Ishikawa (cell line): ENCODE data around the gene DIS3L2.

Experiments used
- CEBPB ChIP-seq: IDR thresholded peaks from 2 replicates; pipeline ENCODE4 v1.6.1; 2012
- CREB1 ChIP-seq: IDR thresholded peaks from 2 replicates; pipeline ENCODE4 v1.6.1; 2012; ENCODE audit warnings: low read depth
- EGR1 ChIP-seq: IDR thresholded peaks from 2 replicates; pipeline ENCODE4 v1.6.1; 2012
- EP300 ChIP-seq: IDR thresholded peaks from 2 replicates; pipeline ENCODE4 v1.6.1; 2012; ENCODE audit warnings: borderline replicate concordance
- FOXM1 ChIP-seq: IDR thresholded peaks from 2 replicates; pipeline ENCODE4 v1.6.1; 2012; ENCODE audit warnings: low read depth, borderline replicate concordance
- NFIC ChIP-seq: IDR thresholded peaks from 2 replicates; pipeline ENCODE4 v1.6.1; 2012
- RAD21 ChIP-seq: IDR thresholded peaks from 2 replicates; pipeline ENCODE4 v1.6.1; 2012; ENCODE audit warnings: low read depth
- TAF1 ChIP-seq: IDR thresholded peaks from 2 replicates; pipeline ENCODE4 v1.6.1; 2012; ENCODE audit warnings: low read depth, mild to moderate bottlenecking
- TCF12 ChIP-seq: IDR thresholded peaks from 2 replicates; pipeline ENCODE4 v1.6.1; 2012; ENCODE audit warnings: low read depth
- TEAD4 ChIP-seq: IDR thresholded peaks from 2 replicates; pipeline ENCODE4 v1.6.1; 2012
- YY1 ChIP-seq: IDR thresholded peaks from 2 replicates; pipeline ENCODE4 v1.6.1; 2012; ENCODE audit warnings: low read depth
- ZBTB7A ChIP-seq: IDR thresholded peaks from 2 replicates; pipeline ENCODE4 v1.6.1; 2012; ENCODE audit warnings: low read depth
- TF ChIP-seq, protein P1 (sequence below): IDR thresholded peaks from 2 replicates; pipeline ENCODE4 v1.6.1; 2012
- TF ChIP-seq, protein P2 (sequence below): IDR thresholded peaks from 2 replicates; pipeline ENCODE4 v1.6.1; 2012; ENCODE audit warnings: low read depth, mild to moderate bottlenecking
- TF ChIP-seq, protein P3 (sequence below): IDR thresholded peaks from 2 replicates; pipeline ENCODE4 v1.6.1; 2012

Gene DIS3L2

DNA sequence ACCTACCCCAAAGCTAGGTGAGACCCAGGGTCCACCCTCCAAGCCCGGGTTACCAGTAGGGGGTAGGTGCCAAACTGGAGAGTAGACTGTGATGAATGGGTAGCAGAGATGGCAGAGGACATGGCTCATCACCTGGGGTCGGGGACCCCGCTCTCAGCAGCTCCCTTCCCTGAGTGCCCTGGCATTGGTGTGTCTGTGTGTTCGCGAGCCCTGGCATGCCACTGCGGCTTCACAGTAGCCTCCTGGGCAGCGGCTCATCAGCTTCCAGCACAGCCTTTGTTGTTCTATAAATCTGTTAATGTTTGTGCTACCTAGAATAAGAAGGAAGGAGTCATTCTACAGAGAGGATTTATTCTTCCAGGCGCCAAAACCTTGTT lies 354.4 kb downstream of the DIS3L2 start:
- TF ChIP-seq EP300: no peak
- TF ChIP-seq, protein P1, sequence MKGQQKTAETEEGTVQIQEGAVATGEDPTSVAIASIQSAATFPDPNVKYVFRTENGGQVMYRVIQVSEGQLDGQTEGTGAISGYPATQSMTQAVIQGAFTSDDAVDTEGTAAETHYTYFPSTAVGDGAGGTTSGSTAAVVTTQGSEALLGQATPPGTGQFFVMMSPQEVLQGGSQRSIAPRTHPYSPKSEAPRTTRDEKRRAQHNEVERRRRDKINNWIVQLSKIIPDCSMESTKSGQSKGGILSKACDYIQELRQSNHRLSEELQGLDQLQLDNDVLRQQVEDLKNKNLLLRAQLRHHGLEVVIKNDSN: no peak
- no peak for TF ChIP-seq NFIC
- no peak for TF ChIP-seq RAD21
- no peak for TF ChIP-seq TAF1
- TF ChIP-seq, protein P2, sequence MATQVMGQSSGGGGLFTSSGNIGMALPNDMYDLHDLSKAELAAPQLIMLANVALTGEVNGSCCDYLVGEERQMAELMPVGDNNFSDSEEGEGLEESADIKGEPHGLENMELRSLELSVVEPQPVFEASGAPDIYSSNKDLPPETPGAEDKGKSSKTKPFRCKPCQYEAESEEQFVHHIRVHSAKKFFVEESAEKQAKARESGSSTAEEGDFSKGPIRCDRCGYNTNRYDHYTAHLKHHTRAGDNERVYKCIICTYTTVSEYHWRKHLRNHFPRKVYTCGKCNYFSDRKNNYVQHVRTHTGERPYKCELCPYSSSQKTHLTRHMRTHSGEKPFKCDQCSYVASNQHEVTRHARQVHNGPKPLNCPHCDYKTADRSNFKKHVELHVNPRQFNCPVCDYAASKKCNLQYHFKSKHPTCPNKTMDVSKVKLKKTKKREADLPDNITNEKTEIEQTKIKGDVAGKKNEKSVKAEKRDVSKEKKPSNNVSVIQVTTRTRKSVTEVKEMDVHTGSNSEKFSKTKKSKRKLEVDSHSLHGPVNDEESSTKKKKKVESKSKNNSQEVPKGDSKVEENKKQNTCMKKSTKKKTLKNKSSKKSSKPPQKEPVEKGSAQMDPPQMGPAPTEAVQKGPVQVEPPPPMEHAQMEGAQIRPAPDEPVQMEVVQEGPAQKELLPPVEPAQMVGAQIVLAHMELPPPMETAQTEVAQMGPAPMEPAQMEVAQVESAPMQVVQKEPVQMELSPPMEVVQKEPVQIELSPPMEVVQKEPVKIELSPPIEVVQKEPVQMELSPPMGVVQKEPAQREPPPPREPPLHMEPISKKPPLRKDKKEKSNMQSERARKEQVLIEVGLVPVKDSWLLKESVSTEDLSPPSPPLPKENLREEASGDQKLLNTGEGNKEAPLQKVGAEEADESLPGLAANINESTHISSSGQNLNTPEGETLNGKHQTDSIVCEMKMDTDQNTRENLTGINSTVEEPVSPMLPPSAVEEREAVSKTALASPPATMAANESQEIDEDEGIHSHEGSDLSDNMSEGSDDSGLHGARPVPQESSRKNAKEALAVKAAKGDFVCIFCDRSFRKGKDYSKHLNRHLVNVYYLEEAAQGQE: no peak
- TF ChIP-seq FOXM1: no peak
- TF ChIP-seq EGR1: no peak
- TF ChIP-seq CREB1: no peak
- no peak for TF ChIP-seq TCF12
- TF ChIP-seq, protein P3, sequence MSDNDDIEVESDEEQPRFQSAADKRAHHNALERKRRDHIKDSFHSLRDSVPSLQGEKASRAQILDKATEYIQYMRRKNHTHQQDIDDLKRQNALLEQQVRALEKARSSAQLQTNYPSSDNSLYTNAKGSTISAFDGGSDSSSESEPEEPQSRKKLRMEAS: no peak
- TF ChIP-seq ZBTB7A: no peak
- TF ChIP-seq CEBPB: no peak
- no peak for TF ChIP-seq TEAD4
- no peak for TF ChIP-seq YY1

DNA sequence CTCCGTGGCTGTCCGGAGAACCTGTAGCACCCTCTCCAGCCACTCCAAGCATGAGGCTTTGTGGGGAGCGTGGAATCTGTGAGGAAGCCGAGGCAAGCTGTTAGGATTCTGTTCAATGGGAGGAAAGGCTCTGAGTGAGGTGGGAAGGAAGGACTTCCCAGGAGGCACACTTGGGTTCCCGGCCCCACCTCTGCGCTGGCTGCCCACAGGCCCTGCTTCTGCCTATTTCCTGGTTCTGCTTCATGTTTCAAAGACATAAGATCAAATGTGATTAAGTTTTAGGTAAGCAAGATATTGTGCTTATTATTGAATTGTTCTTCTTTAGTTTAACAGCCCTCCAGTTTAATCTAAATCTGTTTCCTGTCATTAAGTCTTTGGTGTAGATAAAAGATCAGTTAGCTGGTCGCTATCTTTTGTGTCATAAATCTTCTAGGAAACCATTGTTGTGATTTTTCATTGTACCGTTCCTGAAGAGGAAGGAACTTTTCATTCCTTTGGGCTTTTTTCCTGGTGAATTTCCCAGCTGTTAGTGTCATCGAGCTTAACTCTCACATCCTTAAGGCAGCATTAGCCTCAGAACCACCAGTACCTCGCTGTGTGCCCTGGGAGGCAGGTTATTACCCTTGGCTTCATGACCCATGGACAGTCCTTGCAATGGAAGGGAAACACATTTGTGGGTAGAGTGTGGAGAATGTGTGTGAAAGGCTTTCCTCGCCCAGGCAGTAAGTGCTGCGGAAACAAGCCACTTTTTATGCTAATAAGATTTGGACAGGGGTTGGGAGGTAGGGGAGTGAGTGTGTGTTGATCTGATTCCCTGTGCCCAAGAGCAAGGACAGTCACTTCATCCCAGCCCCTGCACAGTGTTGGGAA lies 355.2 kb downstream of the DIS3L2 start:
- TF ChIP-seq, protein P2: no peak
- TF ChIP-seq FOXM1 (no peak), EP300 (no peak), RAD21 (no peak), ZBTB7A (no peak), CEBPB (no peak)
- TF ChIP-seq, protein P3: no peak

DNA sequence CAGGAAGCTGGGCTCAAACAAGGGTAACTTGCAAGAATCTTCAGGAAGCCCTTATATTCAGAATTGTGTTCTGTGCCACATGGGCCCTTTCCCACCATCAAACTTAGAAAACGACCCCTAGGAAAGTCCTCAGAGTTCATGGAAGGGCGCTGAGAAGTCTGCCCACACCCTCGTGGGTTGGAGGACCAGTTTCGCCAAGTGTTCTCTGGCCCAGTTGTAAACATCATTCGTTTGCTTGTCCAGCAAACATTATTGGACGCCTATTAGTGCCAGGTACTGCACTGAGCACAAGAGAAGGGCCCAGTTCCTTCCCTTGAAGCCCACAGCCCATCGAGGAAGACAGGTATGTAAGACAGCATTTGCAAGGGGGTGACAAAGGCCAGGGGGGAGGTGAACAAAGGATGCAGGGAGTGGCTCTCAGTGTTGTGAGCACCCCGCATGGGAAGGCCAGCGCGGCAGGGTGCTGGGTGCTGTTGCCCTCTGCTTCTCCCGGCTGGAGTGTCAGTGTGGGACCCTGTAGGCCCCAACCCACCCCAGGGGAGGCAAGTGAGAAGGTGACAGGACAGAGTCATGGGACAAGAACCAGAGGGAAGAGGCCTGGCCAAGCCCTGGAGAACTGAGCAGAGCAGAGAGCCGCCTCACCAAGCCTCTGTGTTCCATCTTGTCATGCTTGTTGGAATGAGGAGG lies 356.8 kb downstream of the DIS3L2 start:
- no peak for TF ChIP-seq ZBTB7A
- TF ChIP-seq YY1: no peak
- no peak for TF ChIP-seq CREB1
- no peak for TF ChIP-seq EP300
- TF ChIP-seq TEAD4: no peak
- no peak for TF ChIP-seq CEBPB
- TF ChIP-seq RAD21: no peak
- TF ChIP-seq EGR1: no peak
- TF ChIP-seq, protein P3: no peak
- TF ChIP-seq FOXM1: no peak
- TF ChIP-seq, protein P2: no peak
- TF ChIP-seq, protein P1: no peak
- TF ChIP-seq TCF12: no peak
- no peak for TF ChIP-seq TAF1
- no peak for TF ChIP-seq NFIC
